HEK293 (cell line): ENCODE measurements around the gene TAGAP.

Experiments
- SP2 ChIP-seq: fragments of 450-650 bp; formaldehyde crosslinking; IDR thresholded peaks from 2 replicates; pipeline ENCODE4 v1.5.1; 2016; ENCODE audit warnings: missing biosample characterization, missing genetic modification characterization
- ZBTB7A ChIP-seq: fragments of 450-650 bp; formaldehyde crosslinking; IDR thresholded peaks from 2 replicates; pipeline ENCODE4 v1.5.1; 2016; ENCODE audit warnings: low read depth, missing biosample characterization, missing genetic modification characterization
- ZNF23 ChIP-seq: fragments of 450-650 bp; formaldehyde crosslinking; IDR thresholded peaks from 2 replicates; pipeline ENCODE4 v1.5.1; 2016; ENCODE audit warnings: missing biosample characterization, missing genetic modification characterization, borderline replicate concordance
- ZNF585B ChIP-seq: fragments of 450-650 bp; formaldehyde crosslinking; IDR thresholded peaks from 2 replicates; pipeline ENCODE4 v1.5.1; 2016; ENCODE audit warnings: missing biosample characterization, missing genetic modification characterization
- TF ChIP-seq, protein P1 (sequence below): fragments of 450-650 bp; formaldehyde crosslinking; IDR thresholded peaks from 2 replicates; pipeline ENCODE4 v1.5.1; 2016; ENCODE audit warnings: missing biosample characterization, missing genetic modification characterization
- TF ChIP-seq, protein P2 (sequence below): fragments of 450-650 bp; formaldehyde crosslinking; IDR thresholded peaks from 2 replicates; pipeline ENCODE4 v1.5.1; 2017; ENCODE audit warnings: missing biosample characterization, missing genetic modification characterization
- TF ChIP-seq, protein P3 (sequence below): fragments of 450-650 bp; formaldehyde crosslinking; IDR thresholded peaks from 2 replicates; pipeline ENCODE4 v1.5.1; 2017; ENCODE audit warnings: missing biosample characterization, missing genetic modification characterization
- TF ChIP-seq, protein P4 (sequence below): fragments of 450-650 bp; formaldehyde crosslinking; IDR thresholded peaks from 2 replicates; pipeline ENCODE4 v1.5.1; 2016; ENCODE audit warnings: missing biosample characterization, missing genetic modification characterization

DNA sequence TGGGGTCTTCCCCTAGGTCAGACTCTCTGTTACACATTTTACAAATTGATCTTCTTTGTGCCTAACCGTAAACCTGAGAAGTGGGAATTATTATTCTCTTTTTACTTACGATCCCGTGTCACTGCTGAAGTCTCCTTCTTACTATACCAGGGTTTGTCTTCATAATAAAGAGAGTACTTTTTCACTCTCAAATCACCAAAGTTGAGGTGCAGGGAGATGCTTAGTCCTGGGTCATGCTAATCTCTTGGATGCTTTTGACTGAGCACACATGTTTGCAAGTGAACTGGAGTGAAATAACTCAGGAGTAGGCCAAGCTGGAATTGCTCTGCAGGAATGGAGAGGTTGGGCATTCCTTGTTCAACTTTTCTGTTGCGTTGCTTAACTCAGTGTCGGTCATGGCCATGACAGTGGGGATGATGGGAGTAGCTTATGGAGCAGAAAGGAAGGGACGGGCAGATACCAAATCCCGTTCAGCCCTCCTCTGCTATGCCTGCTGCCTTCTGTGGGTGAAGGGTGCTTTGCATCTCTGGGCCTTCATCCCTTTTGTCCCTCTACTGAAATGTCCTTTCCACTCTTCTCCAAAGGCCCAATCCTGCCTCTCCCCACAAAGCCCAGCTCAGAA, 15.2 kb upstream of the TAGAP start:
- TF ChIP-seq, protein P1, sequence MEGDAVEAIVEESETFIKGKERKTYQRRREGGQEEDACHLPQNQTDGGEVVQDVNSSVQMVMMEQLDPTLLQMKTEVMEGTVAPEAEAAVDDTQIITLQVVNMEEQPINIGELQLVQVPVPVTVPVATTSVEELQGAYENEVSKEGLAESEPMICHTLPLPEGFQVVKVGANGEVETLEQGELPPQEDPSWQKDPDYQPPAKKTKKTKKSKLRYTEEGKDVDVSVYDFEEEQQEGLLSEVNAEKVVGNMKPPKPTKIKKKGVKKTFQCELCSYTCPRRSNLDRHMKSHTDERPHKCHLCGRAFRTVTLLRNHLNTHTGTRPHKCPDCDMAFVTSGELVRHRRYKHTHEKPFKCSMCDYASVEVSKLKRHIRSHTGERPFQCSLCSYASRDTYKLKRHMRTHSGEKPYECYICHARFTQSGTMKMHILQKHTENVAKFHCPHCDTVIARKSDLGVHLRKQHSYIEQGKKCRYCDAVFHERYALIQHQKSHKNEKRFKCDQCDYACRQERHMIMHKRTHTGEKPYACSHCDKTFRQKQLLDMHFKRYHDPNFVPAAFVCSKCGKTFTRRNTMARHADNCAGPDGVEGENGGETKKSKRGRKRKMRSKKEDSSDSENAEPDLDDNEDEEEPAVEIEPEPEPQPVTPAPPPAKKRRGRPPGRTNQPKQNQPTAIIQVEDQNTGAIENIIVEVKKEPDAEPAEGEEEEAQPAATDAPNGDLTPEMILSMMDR (tag by site-specific recombination): no peak
- TF ChIP-seq, protein P2, sequence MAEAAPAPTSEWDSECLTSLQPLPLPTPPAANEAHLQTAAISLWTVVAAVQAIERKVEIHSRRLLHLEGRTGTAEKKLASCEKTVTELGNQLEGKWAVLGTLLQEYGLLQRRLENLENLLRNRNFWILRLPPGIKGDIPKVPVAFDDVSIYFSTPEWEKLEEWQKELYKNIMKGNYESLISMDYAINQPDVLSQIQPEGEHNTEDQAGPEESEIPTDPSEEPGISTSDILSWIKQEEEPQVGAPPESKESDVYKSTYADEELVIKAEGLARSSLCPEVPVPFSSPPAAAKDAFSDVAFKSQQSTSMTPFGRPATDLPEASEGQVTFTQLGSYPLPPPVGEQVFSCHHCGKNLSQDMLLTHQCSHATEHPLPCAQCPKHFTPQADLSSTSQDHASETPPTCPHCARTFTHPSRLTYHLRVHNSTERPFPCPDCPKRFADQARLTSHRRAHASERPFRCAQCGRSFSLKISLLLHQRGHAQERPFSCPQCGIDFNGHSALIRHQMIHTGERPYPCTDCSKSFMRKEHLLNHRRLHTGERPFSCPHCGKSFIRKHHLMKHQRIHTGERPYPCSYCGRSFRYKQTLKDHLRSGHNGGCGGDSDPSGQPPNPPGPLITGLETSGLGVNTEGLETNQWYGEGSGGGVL: no peak
- TF ChIP-seq SP2 (tag by site-specific recombination) (no peak), ZBTB7A (tag by site-specific recombination) (no peak), ZNF585B (tag by site-specific recombination) (no peak), ZNF23 (tag by site-specific recombination) (no peak)
- TF ChIP-seq, protein P3, sequence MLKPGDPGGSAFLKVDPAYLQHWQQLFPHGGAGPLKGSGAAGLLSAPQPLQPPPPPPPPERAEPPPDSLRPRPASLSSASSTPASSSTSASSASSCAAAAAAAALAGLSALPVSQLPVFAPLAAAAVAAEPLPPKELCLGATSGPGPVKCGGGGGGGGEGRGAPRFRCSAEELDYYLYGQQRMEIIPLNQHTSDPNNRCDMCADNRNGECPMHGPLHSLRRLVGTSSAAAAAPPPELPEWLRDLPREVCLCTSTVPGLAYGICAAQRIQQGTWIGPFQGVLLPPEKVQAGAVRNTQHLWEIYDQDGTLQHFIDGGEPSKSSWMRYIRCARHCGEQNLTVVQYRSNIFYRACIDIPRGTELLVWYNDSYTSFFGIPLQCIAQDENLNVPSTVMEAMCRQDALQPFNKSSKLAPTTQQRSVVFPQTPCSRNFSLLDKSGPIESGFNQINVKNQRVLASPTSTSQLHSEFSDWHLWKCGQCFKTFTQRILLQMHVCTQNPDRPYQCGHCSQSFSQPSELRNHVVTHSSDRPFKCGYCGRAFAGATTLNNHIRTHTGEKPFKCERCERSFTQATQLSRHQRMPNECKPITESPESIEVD: no peak
- TF ChIP-seq, protein P4, sequence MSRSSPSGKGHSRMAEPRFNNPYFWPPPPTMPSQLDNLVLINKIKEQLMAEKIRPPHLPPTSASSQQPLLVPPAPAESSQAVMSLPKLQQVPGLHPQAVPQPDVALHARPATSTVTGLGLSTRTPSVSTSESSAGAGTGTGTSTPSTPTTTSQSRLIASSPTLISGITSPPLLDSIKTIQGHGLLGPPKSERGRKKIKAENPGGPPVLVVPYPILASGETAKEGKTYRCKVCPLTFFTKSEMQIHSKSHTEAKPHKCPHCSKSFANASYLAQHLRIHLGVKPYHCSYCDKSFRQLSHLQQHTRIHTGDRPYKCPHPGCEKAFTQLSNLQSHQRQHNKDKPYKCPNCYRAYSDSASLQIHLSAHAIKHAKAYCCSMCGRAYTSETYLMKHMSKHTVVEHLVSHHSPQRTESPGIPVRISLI (tag by site-specific recombination): no peak
